ENCODE measurements around the gene EIF2S3B.
"Not testable (repeated sequence)": the region's sequence is repeated elsewhere in the genome, so short reads cannot be mapped to it uniquely, and the experiment has no call there.

Gene EIF2S3B

GRCh38 chr12:10505620-10506019, at the start of gene EIF2S3B:
Gene EIF2S3B (plus strand): TSS chr12:10505890. CDS start chr12:10505903, 13 bp downstream.
- DNase-seq: no peak

- no peak for DNase-seq
These were observed 48.8 kb upstream of the EIF2S3B start for GRCh38 chr12:10456856-10457255.

- DNase-seq: no peak
These were observed 47.9 kb upstream of the EIF2S3B start for GRCh38 chr12:10457760-10458159.

- DNase-seq: no peak
These were observed 39.4 kb upstream of the EIF2S3B start for GRCh38 chr12:10466311-10466710.

GRCh38 chr12:10469701-10470100, 36.0 kb upstream of the EIF2S3B start:
- no peak for DNase-seq

GRCh38 chr12:10472808-10473207, 32.9 kb upstream of the EIF2S3B start:
- DNase-seq: not testable (repeated sequence)

- DNase-seq: not testable (repeated sequence)
These were observed 23.8 kb upstream of the EIF2S3B start for GRCh38 chr12:10481901-10482300.

- DNase-seq: not testable (repeated sequence)
These were observed 18.4 kb upstream of the EIF2S3B start for GRCh38 chr12:10487328-10487727.

- no peak for DNase-seq
These were observed 13.9 kb upstream of the EIF2S3B start for GRCh38 chr12:10491766-10492165.

GRCh38 chr12:10497602-10498001, 8.1 kb upstream of the EIF2S3B start:
- DNase-seq: no peak

- DNase-seq: no peak
These were observed 7.6 kb upstream of the EIF2S3B start for GRCh38 chr12:10498042-10498441.

GRCh38 chr12:10501030-10501429, 4.7 kb upstream of the EIF2S3B start:
- DNase-seq: no peak

GRCh38 chr12:10503460-10503859, 2.2 kb upstream of the EIF2S3B start:
- no peak for DNase-seq

GRCh38 chr12:10511756-10512355, 6.2 kb downstream of the EIF2S3B start:
- DNase-seq: no peak

- DNase-seq: no peak
These were observed 7.1 kb downstream of the EIF2S3B start for GRCh38 chr12:10512798-10513197.

- no peak for DNase-seq
These were observed 15.9 kb downstream of the EIF2S3B start for GRCh38 chr12:10521555-10521954.

- no peak for DNase-seq
These were observed 22.7 kb downstream of the EIF2S3B start for GRCh38 chr12:10528174-10528953.

GRCh38 chr12:10529603-10530002, 23.9 kb downstream of the EIF2S3B start:
- DNase-seq: no peak

- no peak for DNase-seq
These were observed 32.0 kb downstream of the EIF2S3B start for GRCh38 chr12:10537721-10538120.

GRCh38 chr12:10540776-10541205, 35.1 kb downstream of the EIF2S3B start:
- no peak for DNase-seq

GRCh38 chr12:10543499-10543898, 37.8 kb downstream of the EIF2S3B start:
- no peak for DNase-seq

GRCh38 chr12:10551375-10551774, 45.7 kb downstream of the EIF2S3B start:
- no peak for DNase-seq

GRCh38 chr12:10553148-10553547, 47.5 kb downstream of the EIF2S3B start:
- DNase-seq: no peak

- DNase-seq: no peak
These were observed 48.6 kb downstream of the EIF2S3B start for GRCh38 chr12:10554228-10554755.
